Brain microvascular endothelial cell (primary cell): ENCODE results near the gene RAB11A.

Experiments used
- DNase-seq: peaks from one replicate; pipeline ENCODE4 v3.0.0-alpha.2; 2020
- H3K27ac ChIP-seq: fragments of 250-450 bp; sonication (Bioruptor Pico); 2 replicates; pipeline ENCODE4 v1.5.1; 2020; ENCODE audit warnings: mild to moderate bottlenecking, moderate library complexity
- H3K27me3 ChIP-seq: fragments of 250-450 bp; sonication (Bioruptor Pico); replicated peaks from 2 replicates; pipeline ENCODE4 v1.5.1; 2020; ENCODE audit warnings: mild to moderate bottlenecking
- H3K36me3 ChIP-seq: fragments of 250-450 bp; sonication (Bioruptor Pico); replicated peaks from 2 replicates; pipeline ENCODE4 v1.5.1; 2020; ENCODE audit warnings: mild to moderate bottlenecking
- H3K4me3 ChIP-seq: 2 replicates; pipeline ENCODE4 v1.5.1; 2011; ENCODE audit warnings: low read depth, mild to moderate bottlenecking, control low read depth, low read length, moderate library complexity
- CTCF ChIP-seq: IDR thresholded peaks from 2 replicates; pipeline ENCODE4 v1.5.1; 2011; ENCODE audit warnings: low read depth, mild to moderate bottlenecking, moderate library complexity, low read length, control low read depth, inconsistent platforms; ENCODE audit errors: missing control alignments
- in situ Hi-C: cut with HindIII; loops from 2 replicates; pipeline ENCODE4 v1.10.0; 2017; ENCODE audit warnings: low sequenced_read_pairs, low pct_ligation_motif_present

The RAB11A gene

GRCh38 chr15:65913631-65914199 lies 44.4 kb downstream of the RAB11A start:
- Histone ChIP-seq H3K36me3 (peaks cover 12% of the 10 kb centered on the region), H3K4me3 (no peak overlapping the region), H3K27me3 (no peaks in the 10 kb centered on the region), H3K27ac (no peak overlapping the region)
- no peak for DNase-seq
- in situ Hi-C loops: no loop called here
- no peak for TF ChIP-seq CTCF

- no peak for TF ChIP-seq CTCF
- no peaks in the 10 kb centered on the region for H3K27me3 ChIP-seq
- no peak overlapping the region for H3K27ac ChIP-seq
- DNase-seq: no peak
- in situ Hi-C loops: no loop called here
- peaks cover 12% of the 10 kb centered on the region for H3K36me3 ChIP-seq
- H3K4me3 ChIP-seq: no peak overlapping the region
Observed at GRCh38 chr15:65914386-65914785, 45.1 kb downstream of the RAB11A start.

- in situ Hi-C loops: no loop called here
- Histone ChIP-seq H3K4me3 (no peak overlapping the region), H3K36me3 (peaks cover 12% of the 10 kb centered on the region), H3K27me3 (no peaks in the 10 kb centered on the region), H3K27ac (no peak overlapping the region)
- no peak for TF ChIP-seq CTCF
- DNase-seq: no peak
Observed at GRCh38 chr15:65914981-65915925, 46.0 kb downstream of the RAB11A start.

- no peak overlapping the region for H3K27ac ChIP-seq
- H3K36me3 ChIP-seq: peaks cover 5% of the 10 kb centered on the region
- no peak for DNase-seq
- in situ Hi-C loops: no loop called here
- TF ChIP-seq CTCF: no peak
- H3K27me3 ChIP-seq: no peaks in the 10 kb centered on the region
- no peak overlapping the region for H3K4me3 ChIP-seq
Observed at GRCh38 chr15:65916041-65916663, 46.9 kb downstream of the RAB11A start.

GRCh38 chr15:65916664-65917406 lies 47.5 kb downstream of the RAB11A start:
- DNase-seq: peak; percentile 57
- Histone ChIP-seq H3K27ac (no peak overlapping the region), H3K36me3 (no peaks in the 10 kb centered on the region), H3K27me3 (no peaks in the 10 kb centered on the region), H3K4me3 (no peak overlapping the region)
- TF ChIP-seq CTCF: peak; percentile 86
- in situ Hi-C loops: no loop called here
